Activated CD8-positive, alpha-beta memory T cell treated with anti-CD3 and anti-CD28 coated beads, Interleukin-2, amount 50 U/mL, for 24 hours (primary cell): Measurements from ENCODE around the gene TPGS1.
"Not testable (repeated sequence)": the region's sequence is repeated elsewhere in the genome, so short reads cannot be mapped to it uniquely, and the experiment has no call there.

Experiments used
- DNase-seq: peaks from one replicate; pipeline ENCODE4 v3.0.0-alpha.2; 2020; ENCODE audit errors: extremely low read depth

TPGS1 gene

GRCh38 chr19:475360-475759 lies 31.9 kb upstream of the TPGS1 start:
- no peak for DNase-seq

DNA sequence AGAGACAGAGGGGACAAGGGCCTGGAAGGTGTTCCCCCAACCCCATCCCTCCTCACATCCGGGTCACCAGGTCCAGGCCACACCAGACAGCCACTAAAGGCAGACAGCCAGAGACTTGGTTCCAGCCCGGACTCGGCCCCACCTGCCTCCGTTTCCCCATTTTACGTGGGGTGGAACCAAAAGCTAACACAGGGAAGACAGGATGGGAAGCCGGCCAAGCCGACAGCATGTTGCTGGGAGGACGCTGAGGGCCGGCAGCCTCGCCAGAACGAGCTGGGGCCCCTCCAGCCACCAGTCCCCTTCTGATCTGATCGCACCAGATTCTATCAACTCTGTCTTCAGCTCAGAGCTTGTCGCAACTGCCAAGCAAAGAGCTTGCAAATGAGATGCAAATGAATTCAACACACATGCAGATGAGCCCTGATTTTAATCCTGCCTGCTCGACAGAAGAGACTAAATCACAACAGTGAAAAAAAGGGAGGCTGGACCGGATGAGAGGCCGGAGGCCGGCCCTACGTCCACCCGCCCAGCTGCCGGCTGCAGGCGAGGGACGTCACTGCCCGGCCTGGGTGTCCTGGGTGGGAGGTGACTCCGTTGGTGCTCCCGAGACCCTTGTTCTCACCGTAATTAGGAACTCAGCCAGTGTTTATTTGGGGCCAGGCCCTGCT lies 28.9 kb upstream of the TPGS1 start:
- DNase-seq = no peak

DNA sequence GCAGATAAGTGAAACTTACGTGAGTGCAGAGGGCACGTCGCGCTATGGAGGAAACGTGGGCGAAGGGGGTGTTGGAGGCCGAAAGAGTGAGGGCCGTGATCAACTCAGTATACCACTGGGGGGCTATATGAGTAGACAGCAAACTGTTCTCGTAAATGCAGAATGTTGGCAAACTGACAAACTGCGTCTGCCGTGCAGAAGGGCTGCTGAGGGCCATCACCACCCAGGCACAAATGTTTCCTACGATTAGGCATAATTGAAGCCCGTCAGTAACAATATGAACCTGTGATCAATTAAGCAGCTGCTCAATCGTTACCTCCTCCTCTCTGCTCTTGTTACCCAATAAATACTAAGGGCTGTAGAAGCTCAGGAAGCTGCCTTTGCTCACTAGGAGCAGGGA lies 28.3 kb upstream of the TPGS1 start:
- no peak for DNase-seq

DNA sequence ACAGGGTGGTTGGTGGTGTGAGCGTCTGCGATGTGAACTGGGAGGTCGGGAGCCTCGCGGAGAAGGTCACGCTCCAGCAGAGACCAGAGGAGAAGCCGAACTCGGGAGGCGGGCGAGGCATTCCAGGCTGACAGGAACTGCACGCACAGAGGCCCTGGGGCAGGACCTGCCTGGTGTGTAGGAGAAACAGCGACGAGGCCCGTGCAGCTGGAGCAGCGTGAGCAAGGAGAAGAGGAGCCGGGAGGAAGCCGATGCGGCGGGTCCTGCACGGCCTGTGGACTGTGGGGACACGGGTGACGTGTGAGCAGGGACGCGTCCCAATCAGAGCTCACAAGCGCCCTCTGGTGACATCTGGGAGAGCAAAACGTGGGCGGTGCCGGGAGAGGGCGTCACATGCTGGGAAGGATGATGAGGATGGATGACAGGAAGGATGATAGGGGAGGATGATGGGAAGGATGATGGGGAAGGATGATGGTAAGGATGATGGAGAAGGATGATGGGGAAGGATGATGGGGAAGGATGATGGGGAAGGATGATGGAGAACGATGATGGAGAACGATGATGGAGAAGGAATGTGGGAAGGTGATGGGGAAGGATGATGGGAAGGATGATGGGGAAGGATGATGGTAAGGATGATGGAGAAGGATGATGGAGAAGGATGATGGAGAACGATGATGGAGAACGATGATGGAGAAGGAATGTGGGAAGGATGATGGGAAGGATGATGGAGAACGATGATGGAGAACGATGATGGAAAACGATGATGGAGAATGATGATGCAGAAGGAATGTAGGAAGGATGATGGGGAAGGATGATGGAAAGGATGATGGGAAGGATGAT lies 27.1 kb upstream of the TPGS1 start:
- DNase-seq = no peak

DNA sequence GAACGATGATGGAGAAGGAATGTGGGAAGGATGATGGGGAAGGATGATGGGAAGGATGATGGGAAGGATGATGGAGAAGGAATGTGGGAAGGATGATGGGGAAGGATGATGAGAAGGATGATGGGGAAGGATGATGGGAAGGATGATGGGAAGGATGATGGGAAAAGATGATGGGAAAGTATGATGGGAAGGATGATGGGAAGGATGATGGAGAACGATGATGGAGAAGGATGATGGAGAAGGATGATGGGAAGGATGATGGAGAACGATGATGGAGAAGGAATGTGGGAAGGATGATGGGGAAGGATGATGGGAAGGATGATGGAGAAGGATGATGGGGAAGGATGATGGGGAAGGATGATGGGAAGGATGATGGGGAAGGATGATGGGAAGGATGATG lies 26.2 kb upstream of the TPGS1 start:
- DNase-seq = not testable (repeated sequence)

DNA sequence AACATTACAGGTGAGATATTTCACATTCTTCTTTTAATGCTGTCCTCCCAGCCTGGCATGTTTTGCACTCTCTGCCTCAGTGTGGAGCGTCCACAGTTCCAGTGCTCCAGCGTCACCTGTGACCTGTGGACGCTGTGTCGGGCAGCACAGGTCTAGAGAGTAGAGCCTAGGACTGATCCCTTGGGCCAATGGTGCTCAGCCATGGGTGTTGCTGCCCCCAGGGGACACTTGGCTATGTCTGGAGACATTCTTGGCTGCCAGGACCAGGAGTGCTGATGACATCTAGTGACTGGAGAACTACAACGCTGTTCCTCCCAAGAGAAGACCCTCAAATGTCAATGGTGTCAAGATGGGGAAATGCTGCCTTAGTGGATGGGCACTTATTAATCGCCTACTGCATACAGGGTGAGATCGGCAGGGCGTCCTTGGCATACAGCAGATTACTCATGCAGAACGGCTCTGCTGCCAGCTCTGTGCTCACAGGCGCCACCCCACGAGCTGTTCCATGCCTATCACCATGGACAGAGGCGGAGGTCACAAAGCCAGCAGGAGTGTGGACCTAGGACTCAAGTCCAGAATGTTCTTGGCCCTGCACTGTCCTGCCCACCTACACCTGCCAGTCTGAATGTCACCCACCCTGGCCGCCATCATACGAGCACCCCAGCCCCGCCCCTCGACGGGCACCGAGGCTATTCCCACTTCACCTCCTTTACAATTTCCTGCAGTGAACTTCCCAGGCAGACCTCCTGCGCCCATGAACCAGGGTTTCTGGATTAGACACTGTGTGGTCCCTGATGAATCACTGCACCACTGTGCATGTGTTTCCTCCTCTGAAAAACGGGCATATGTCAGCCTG lies 24.9 kb upstream of the TPGS1 start:
- DNase-seq = no peak

DNA sequence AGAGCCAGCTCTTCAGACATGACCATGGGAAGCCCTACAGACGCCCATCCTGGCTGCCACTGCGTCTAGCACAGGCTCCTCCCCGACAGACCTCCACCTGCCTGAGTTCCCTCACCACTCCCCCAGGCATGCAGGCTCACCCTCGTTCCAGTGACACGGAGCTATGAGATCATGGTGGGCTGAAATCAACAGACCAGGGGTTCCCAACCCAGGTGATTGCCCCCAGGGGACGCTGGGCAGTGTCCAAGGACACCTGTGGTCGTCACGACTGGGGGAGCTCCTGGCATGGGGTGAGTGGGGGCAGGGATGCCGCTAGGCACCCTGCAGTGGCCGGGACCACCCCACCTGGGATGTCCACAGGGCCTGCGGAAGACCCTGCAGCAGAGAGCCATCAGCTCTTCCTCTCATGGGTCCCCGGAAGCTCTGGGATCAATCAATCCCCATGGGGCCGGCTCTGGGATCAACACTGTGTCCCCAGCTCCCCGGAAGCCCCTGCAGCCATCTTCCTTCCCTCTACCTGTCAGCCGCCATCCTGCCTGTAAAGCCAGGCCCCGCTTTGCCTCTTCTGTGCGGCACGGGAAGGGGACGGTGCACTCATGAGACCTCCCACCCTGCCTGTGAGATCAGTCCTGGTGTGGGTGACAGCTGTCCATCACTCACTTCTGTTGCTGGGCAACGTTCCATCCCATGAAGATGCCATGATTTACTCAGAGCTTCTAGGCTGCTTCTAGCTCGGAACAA lies 23.8 kb upstream of the TPGS1 start:
- DNase-seq = no peak

DNA sequence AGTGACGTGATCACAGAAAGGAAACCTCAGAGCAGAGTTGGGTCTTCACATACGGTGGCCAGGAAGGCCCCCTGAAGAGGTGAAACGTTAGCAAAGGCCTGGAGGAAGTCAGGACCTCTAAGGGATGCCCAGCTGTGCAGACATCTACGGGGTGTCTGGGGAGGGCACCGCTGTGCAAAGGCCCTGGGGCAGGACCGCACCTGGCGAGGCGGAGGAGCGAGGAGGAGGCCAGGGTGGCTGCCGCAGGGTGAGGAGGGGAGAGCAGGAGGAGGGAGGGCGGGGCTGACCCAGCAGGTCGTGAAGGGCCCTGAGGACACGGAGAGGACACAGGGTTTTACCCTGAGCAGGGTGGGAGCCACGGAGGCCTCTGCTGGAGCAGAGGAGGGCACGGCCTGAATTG lies 22.8 kb upstream of the TPGS1 start:
- DNase-seq = no peak

DNA sequence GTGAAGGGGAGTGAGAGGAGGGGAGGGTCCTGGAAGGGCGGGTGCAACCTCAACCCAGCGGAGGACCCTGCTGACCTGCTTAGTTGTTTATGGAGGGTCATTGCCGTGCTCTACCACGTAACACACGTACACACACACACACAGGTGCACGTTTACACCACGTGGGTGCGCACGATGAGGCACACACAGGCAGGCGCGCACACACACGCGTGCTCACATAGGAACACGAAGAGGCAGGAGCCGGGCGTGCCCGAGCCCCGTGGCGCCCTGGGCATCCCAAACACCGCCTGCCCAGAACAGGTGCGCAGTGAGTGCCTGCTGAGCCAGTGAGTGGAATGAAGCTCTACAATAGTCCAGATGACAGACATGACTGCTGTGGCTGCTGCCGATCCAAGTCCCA lies 22.2 kb upstream of the TPGS1 start:
- no peak for DNase-seq

DNA sequence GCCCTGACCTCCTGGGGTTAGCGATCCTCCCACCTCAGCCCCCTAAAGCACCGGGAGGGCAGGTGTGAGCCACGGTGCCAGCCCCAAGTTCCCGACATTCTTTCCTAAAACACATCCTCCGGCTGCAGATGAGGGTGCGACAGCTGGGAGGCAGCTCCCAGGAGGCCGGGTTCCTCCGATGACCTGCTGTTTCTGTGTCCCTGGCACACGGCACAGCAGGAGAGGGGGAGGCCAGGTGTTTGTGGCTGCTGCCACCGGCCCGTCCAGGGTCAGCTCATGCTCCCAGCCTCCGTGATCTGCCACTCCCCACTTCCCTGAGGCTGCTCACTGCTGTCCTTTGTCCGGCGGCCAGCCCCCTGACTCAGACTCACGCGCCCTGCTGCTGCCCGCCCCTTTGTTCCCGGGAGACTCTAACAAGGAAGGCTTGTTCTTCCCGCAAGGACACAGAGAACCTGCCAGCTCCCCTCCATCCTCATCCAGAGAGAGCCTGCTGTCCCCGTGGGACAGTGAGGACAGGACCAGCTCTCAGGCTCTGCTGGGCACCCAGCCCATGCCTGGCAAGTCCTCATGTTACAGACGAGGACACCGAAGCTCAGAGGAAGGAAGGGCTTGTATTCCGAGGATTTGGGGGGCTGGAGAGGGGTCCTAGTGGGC lies 21.6 kb upstream of the TPGS1 start:
- no peak for DNase-seq

DNA sequence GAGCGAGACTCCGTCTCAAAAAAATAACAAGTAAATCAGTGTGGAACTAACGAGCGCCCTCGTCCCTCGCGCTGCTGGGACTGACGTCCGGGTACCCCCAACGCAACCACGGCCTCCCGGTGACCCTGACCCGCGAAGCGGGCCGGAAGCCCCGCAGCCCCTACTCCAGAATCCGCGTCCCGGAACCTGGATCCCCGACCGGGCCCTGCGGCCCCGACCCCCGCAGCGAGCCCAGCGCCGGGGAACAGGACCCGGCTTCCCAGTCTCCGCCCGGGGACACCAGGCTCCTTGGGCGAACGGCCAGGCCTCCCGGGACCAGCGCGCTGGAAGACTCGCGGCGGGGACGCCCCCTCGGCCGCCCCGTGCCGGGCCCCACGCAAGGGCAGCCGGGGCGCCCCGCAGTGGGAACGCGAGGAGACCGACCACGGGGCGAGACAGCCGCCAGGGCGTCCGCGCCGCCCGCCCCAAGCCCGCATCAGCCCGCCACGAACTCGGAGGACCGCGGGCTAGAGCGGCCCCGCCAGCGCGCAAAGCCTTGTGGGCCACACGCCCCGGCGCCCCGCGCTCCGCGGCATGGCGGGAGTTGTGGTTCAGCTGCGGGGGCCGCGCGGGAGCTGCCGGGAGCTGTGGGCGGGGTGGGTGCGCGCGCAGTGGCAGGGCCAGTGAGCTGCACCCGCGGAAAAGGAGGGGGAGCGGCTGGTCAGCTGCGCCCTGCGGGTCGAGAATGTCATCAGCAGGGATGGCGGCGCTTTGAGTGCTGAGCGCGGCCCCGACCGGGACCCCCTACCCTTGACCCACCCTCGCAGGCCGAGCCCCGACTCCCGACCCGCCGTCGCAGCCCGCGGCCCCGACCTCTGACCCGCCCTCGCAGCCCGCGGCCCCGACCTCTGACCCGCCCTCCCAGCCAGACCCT lies 18.5 kb upstream of the TPGS1 start:
- DNase-seq = peak; percentile 71

- no peak for DNase-seq
These were observed 17.7 kb upstream of the TPGS1 start for GRCh38 chr19:489418-490196.

DNA sequence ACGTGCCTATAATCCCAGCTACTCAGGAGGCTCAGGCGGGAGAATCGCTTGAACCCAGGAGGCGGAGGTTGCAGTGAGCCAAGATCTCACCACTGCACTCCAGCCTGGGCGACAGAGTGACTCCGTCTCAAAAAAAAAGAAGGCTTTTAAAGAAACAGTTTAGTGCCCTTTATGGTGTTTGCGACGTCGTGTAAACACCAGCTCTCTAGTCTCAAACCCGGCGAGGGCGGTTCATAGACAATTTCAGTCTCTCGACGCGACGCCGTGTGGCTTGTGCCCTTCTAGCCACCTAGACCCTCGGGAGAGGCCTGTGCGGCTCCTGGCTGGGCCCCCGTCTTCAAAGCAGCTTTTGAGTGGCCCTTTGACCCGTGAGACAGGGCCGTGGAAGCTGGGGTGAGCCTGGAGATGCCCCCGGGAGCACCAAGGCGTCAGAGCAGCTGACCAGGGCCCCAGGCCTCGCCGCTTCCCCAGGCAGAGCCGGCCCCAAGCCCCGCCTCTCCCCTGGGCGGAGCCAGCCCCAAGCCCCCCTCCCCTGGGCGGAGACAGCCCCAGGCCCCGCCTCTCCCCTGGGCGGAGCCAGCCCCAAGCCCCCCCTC lies 16.1 kb upstream of the TPGS1 start:
- no peak for DNase-seq

DNA sequence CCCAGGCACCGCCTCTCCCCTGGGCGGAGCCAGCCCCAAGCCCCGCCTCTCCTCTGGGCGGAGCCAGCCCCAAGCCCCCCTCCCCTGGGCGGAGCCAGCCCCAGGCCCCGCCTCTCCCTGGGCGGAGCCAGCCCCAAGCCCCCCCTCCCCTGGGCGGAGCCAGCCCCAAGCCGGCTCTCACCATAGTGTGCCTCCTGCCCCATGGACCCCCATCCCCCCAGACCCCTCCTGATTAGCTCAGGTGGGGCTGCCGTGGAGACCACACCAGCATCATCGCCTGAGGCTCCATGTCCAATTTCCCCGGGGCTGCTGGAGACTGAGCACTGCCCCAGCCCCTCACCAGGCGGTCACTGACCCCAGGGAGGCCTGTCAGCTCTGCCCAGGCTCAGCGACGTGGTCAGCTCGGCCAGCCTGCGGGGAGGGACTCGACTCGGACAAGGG lies 15.2 kb upstream of the TPGS1 start:
- no peak for DNase-seq

DNA sequence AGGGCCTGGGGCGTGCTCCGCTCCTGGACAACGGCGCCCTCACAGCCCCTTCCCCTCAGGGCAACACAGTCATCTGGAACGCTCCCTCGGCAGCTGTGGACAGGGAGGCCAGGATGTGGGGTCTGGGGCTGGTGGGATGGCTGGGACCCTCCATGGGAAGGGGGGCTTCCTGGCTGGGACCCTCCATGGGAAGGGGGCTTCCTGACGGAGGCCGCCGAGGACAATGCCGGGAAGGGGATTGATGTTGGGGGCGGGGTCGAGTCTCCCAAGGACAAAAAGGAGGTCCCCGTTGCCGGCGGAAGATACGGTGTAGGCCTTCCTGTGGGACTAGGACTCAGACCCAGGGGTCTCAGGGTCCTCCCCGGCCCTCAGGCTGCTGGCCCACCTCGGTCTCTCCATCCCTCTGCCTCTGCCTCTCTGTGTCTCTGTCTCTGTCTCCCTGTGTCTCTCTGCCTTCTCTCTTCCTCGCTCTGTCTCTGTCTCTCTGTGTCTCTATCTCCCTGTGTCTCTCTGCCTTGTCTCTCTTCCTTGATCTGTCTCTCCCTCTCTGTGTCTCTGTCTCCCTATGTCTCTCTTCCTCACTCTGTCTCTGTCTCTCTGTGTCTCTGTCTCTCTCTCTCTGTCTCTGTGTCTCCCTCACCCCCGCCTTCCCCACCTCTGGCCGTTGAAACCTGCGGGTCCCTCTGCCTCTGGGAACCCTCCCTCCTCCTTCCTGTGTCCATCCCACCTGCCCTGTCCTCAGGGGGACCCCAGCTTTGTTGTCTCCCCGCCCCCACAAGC lies 13.7 kb upstream of the TPGS1 start:
- DNase-seq = no peak

DNA sequence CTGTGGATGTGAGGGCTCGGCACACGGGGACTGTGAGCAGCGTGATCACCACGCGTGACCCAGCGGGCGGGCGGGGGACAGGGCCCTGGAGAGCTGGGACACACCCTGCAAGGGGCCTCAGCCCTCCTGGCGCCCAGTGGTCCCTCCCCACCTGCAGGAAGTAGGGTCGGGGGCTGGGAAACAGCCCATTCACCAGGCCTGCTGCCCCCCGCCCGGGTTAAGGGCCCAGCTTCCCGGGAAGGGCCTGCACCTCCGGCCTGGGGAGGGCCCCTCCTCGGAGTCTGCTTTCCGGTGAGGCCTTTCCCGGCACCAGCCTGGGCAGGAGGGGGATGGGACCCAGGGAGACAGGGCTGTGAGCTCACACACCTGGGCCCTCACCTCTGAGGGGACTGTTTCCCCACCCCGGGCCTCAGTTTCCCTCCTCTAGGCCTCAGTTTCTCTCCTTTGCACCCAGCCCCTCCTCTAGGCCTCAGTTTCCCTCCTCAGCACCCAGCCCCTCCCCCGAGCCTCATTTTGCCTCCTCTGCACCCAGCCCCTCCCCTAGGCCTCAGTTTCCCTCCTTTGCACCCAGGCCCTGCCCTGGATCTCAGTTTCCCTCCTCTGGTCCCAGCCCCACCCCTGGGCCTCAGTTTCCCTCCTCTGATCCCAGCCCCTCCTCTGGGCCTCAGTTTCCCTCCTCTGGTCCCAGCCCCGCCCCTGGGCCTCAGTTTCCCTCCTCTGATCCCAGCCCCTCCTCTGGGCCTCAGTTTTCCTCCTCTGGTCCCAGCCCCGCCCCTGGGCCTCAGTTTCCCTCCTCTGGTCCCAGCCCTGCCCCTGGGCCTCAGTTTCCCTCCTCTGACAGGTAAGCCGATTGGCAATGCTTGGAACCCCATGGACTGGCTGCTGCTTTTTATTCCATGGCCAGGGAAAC lies 12.9 kb upstream of the TPGS1 start:
- no peak for DNase-seq

DNA sequence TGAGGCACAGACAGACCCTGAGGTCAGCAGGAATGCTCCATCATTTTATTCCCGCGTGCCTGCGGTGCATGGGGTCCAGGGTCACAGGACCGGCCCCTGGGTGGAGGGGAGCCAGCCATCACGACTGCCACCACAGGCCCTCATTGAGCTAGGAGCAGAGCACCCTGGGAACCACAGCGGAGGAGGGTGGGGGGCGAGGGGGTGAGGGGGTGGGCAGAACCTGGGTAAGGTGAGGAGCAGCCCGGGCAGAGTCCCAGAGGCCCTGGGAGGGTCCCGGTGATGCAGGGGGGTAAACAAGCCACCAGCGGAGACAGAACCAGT lies 12.3 kb upstream of the TPGS1 start:
- no peak for DNase-seq
